ENCODE measurements around the gene MARK3.
A peak's percentile ranks its signal among the peaks of the same experiment; 100 is the strongest.

Gene MARK3

GRCh38 chr14:103388664-103389063, 3.4 kb downstream of the MARK3 start:
- H3K4me3 ChIP-seq (ENCODE audit: low read length): no peak overlapping the region
- no peak for TF ChIP-seq CTCF (IDR thresholded peaks at IDR 0.05; ENCODE audit: insufficient read depth, low read depth, low read length, missing control alignments)
- DNase-seq (ENCODE audit: low read depth): no peak

- TF ChIP-seq CTCF (IDR thresholded peaks at IDR 0.05; ENCODE audit: insufficient read depth, low read depth, low read length, missing control alignments): no peak
- H3K4me3 ChIP-seq (ENCODE audit: low read length): no peak overlapping the region
- no peak for DNase-seq (ENCODE audit: low read depth)
These were observed 5.4 kb downstream of the MARK3 start for GRCh38 chr14:103390605-103391004.

GRCh38 chr14:103391048-103391447, 5.8 kb downstream of the MARK3 start:
- H3K4me3 ChIP-seq (ENCODE audit: low read length): no peak overlapping the region
- TF ChIP-seq CTCF (IDR thresholded peaks at IDR 0.05; ENCODE audit: insufficient read depth, low read depth, low read length, missing control alignments): peak; percentile 72
- DNase-seq (ENCODE audit: low read depth): peak; percentile 46

- H3K4me3 ChIP-seq (ENCODE audit: low read length): no peak overlapping the region
- no peak for TF ChIP-seq CTCF (IDR thresholded peaks at IDR 0.05; ENCODE audit: insufficient read depth, low read depth, low read length, missing control alignments)
- DNase-seq (ENCODE audit: low read depth): no peak
These were observed 6.9 kb downstream of the MARK3 start for GRCh38 chr14:103392106-103392505.

- no peak for TF ChIP-seq CTCF (IDR thresholded peaks at IDR 0.05; ENCODE audit: insufficient read depth, low read depth, low read length, missing control alignments)
- no peak for DNase-seq (ENCODE audit: low read depth)
- no peak overlapping the region for H3K4me3 ChIP-seq (ENCODE audit: low read length)
These were observed 7.4 kb downstream of the MARK3 start for GRCh38 chr14:103392572-103392971.

GRCh38 chr14:103393070-103393469, 7.9 kb downstream of the MARK3 start:
- no peak overlapping the region for H3K4me3 ChIP-seq (ENCODE audit: low read length)
- DNase-seq (ENCODE audit: low read depth): no peak
- TF ChIP-seq CTCF (IDR thresholded peaks at IDR 0.05; ENCODE audit: insufficient read depth, low read depth, low read length, missing control alignments): no peak

All from epithelial cell of esophagus (primary cell).